A673 (cell line): ENCODE results near the gene ZSWIM8. TPM values are rescaled to one million over a fixed set of nuclear protein-coding genes. Genes with fewer than 3 reads are reported as not detected.

Experiments
- BruUV-seq: library from RNA; stranded (reverse); fragments of 400-500 nt; replicated peaks from 2 replicates; lab custom pipeline; 2021; lab: Mats Ljungman, UMichigan
- CTCF ChIA-PET: fragments of 300-600 bp; sonication (Branson Sonifier 250); formaldehyde crosslinking; loops from one replicate; lab custom pipeline; 2022; ENCODE audit warnings: antibody characterized with exemption; lab: Charles Lee
- POLR2A ChIA-PET: fragments of 300-600 bp; sonication (Branson Sonifier 250); formaldehyde crosslinking; loops from one replicate; lab custom pipeline; 2022; ENCODE audit warnings: antibody characterized with exemption; ENCODE audit not compliant: low non-redundant PET; lab: Charles Lee
- DNase-seq: peaks from one replicate; pipeline ENCODE4 v3.0.0-alpha.2; 2015; ENCODE audit warnings: low spot score
- H3K27ac ChIP-seq: fragments of 200-600 bp; sonication (generic); 2 replicates; pipeline ENCODE4 v1.5.1; 2016; ENCODE audit warnings: mixed run types, low read depth, mild to moderate bottlenecking, mixed read lengths, antibody characterized with exemption, low read length; ENCODE audit not compliant: poor library complexity, severe bottlenecking
- H3K27me3 ChIP-seq: fragments of 200-600 bp; sonication (generic); replicated peaks from 2 replicates; pipeline ENCODE4 v1.6.1; 2017; ENCODE audit warnings: mixed run types, low read depth, mild to moderate bottlenecking, mixed read lengths, antibody characterized with exemption, low read length; ENCODE audit not compliant: insufficient read depth, poor library complexity
- H3K36me3 ChIP-seq: fragments of 200-600 bp; sonication (generic); 2 replicates; pipeline ENCODE4 v1.6.1; 2016; ENCODE audit warnings: mixed run types, mild to moderate bottlenecking, mixed read lengths, antibody characterized with exemption, low read length; ENCODE audit not compliant: insufficient read depth, poor library complexity, severe bottlenecking
- H3K4me1 ChIP-seq: fragments of 200-600 bp; sonication (generic); 2 replicates; pipeline ENCODE4 v1.6.1; 2017; ENCODE audit warnings: mixed run types, mild to moderate bottlenecking, mixed read lengths, antibody characterized with exemption, low read length; ENCODE audit not compliant: insufficient read depth, poor library complexity, severe bottlenecking
- H3K4me3 ChIP-seq: fragments of 200-600 bp; sonication (generic); 2 replicates; pipeline ENCODE4 v1.5.1; 2016; ENCODE audit warnings: low read depth, mixed run types, mild to moderate bottlenecking, mixed read lengths, low read length; ENCODE audit not compliant: poor library complexity, severe bottlenecking
- H3K9me3 ChIP-seq: fragments of 200-600 bp; sonication (generic); 2 replicates; pipeline ENCODE4 v1.6.1; 2016; ENCODE audit warnings: mixed run types, low read depth, mild to moderate bottlenecking, mixed read lengths, antibody characterized with exemption, low read length; ENCODE audit not compliant: poor library complexity, severe bottlenecking
- EZH2 ChIP-seq: fragments of 200-600 bp; sonication (generic); IDR thresholded peaks from 2 replicates; pipeline ENCODE4 v1.6.1; 2017; ENCODE audit warnings: borderline replicate concordance, low read depth, mild to moderate bottlenecking, mixed read lengths, antibody characterized with exemption, low read length; ENCODE audit not compliant: poor library complexity, severe bottlenecking
- intact Hi-C: fragments of 100-400 bp; cut with micrococcal nuclease; formaldehyde crosslinking; loops from one replicate; pipeline ENCODE4 v1.10.0; 2022; ENCODE audit not compliant: unreplicated experiment
- total RNA-seq: library from RNA; stranded (reverse); gene quantifications from 2 replicates; pipeline ENCODE4 v1.2.3, GENCODE V29; 2021
- TF ChIP-seq, protein P1 (sequence below): fragments of 300-800, 200-600 bp; sonication (generic); conservative IDR thresholded peaks from 2 replicates; pipeline ENCODE4 v1.5.1; 2017; ENCODE audit warnings: low read depth, mild to moderate bottlenecking, antibody characterized with exemption, low read length, moderate library complexity, mixed read lengths

The ZSWIM8 gene
- total RNA-seq, 1 experiment from 2014 or later, result 71.3 TPM

- Histone ChIP-seq H3K36me3 (peaks cover 5% of the 10 kb centered on the region), H3K27ac (no peak overlapping the region), H3K9me3 (no peaks in the 10 kb centered on the region), H3K4me3 (no peak overlapping the region), H3K4me1 (no peaks in the 10 kb centered on the region), H3K27me3 (no peaks in the 10 kb centered on the region)
- intact Hi-C loops, result no loop called here
- no TSS peak for BruUV-seq
- CTCF ChIA-PET, result interaction anchor here (0.5 kb wide), 1 partner anchor 234 kb away, joined by 7 read pairs; no protein-coding TSS in a partner anchor
- no peak for TF ChIP-seq EZH2
- TF ChIP-seq, protein P1, sequence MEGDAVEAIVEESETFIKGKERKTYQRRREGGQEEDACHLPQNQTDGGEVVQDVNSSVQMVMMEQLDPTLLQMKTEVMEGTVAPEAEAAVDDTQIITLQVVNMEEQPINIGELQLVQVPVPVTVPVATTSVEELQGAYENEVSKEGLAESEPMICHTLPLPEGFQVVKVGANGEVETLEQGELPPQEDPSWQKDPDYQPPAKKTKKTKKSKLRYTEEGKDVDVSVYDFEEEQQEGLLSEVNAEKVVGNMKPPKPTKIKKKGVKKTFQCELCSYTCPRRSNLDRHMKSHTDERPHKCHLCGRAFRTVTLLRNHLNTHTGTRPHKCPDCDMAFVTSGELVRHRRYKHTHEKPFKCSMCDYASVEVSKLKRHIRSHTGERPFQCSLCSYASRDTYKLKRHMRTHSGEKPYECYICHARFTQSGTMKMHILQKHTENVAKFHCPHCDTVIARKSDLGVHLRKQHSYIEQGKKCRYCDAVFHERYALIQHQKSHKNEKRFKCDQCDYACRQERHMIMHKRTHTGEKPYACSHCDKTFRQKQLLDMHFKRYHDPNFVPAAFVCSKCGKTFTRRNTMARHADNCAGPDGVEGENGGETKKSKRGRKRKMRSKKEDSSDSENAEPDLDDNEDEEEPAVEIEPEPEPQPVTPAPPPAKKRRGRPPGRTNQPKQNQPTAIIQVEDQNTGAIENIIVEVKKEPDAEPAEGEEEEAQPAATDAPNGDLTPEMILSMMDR, result no peak
- POLR2A ChIA-PET, result no interaction called here
- no peak for DNase-seq
These were observed 32.4 kb downstream of the ZSWIM8 start for GRCh38 chr10:73817826-73818225.

GRCh38 chr10:73818402-73818801, 33.0 kb downstream of the ZSWIM8 start:
- TF ChIP-seq, protein P1, result no peak
- no peak for TF ChIP-seq EZH2
- Histone ChIP-seq H3K36me3 (peaks cover 5% of the 10 kb centered on the region), H3K9me3 (no peaks in the 10 kb centered on the region), H3K27ac (no peak overlapping the region), H3K4me1 (no peaks in the 10 kb centered on the region), H3K27me3 (no peaks in the 10 kb centered on the region), H3K4me3 (no peak overlapping the region)
- ChIA-PET CTCF (interaction anchor here (0.5 kb wide), 1 partner anchor 234 kb away, joined by 7 read pairs; no protein-coding TSS in a partner anchor), POLR2A (no interaction called here)
- intact Hi-C loops, result no loop called here
- no TSS peak for BruUV-seq
- no peak for DNase-seq

GRCh38 chr10:73819081-73819480, 33.7 kb downstream of the ZSWIM8 start:
- intact Hi-C loops, result no loop called here
- TF ChIP-seq EZH2, result no peak
- TF ChIP-seq, protein P1, result no peak
- POLR2A ChIA-PET, result no interaction called here
- CTCF ChIA-PET, result no interaction called here
- Histone ChIP-seq H3K27ac (no peak overlapping the region), H3K36me3 (peaks cover 6% of the 10 kb centered on the region), H3K4me1 (no peaks in the 10 kb centered on the region), H3K27me3 (no peaks in the 10 kb centered on the region), H3K9me3 (no peaks in the 10 kb centered on the region), H3K4me3 (no peak overlapping the region)
- BruUV-seq, result no TSS peak
- no peak for DNase-seq
